Measurements from ENCODE around the gene CAVIN3. TPM values are rescaled to one million over a fixed set of nuclear protein-coding genes. Genes with fewer than 3 reads are reported as not detected.

Gene CAVIN3
- total and polyA plus RNA-seq, 2 of the 8 experiments (the other 6 are each of a cell fraction or from before 2014, with no cell fraction given), result 17.7 to 26.4 TPM

DNA sequence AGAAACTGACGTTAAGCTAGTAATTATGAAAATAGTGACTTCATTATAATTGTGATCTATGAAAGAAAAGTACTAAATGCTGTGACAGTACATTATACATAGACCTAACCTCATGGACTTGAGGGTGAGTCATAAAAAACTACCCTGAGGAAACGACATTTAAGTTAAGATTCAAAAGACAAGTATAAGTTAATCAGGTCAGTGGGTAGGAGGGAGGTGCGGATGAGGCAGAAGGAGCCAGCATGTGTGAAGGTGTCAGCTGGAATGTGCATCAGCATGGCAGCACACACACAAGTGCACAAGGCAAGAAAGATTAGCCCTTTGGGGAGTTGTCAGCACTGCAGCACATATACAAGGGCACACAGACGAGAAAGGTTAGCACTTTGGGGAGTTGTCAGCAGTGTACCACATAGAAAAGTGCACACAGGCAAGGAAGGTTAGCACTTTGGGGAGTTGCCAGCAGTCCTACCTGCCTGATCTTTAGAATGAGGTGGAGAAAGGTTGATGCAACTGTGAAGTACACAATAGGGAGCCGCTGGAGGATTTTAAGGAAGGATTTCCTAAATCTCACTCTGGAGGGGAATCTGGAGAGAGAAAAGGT, 31.6 kb upstream of the CAVIN3 start (continued):
- TF ChIP-seq FOSL1 (IDR thresholded peaks at IDR 0.05; ENCODE audit: insufficient read depth, low read depth, low read length), result no peak
- no peak for TF ChIP-seq CBX8 (IDR thresholded peaks at IDR 0.05; ENCODE audit: borderline replicate concordance, low read depth, low read length)
- no peak for TF ChIP-seq POLR2AphosphoS5 (IDR thresholded peaks at IDR 0.05; ENCODE audit: low read depth, low read length)
- TF ChIP-seq BRCA1 (IDR thresholded peaks at IDR 0.05; ENCODE audit: low read depth, low read length), result no peak
- no peak for TF ChIP-seq RXRA (IDR thresholded peaks at IDR 0.05; ENCODE audit: insufficient read depth, low read depth, low read length)
- TF ChIP-seq TBP (IDR thresholded peaks at IDR 0.05; ENCODE audit: low read depth, low read length), result no peak
- no peak for TF ChIP-seq SUZ12 (IDR thresholded peaks at IDR 0.05; ENCODE audit: low read length)
- TF ChIP-seq SP2 (IDR thresholded peaks at IDR 0.05; ENCODE audit: low read length), result no peak

Data from H1 (cell line).